ENCODE data around the gene ATP5F1E. TPM values are rescaled to one million over a fixed set of nuclear protein-coding genes. Genes with fewer than 3 reads are reported as not detected.

ATP5F1E gene
- total and polyA plus RNA-seq, 2 experiments from 2014 or later, result 12.9 to 211 TPM

- Histone ChIP-seq H3K27ac (ENCODE audit: low read depth) (no peak overlapping the region), H3K79me2 (replicated peaks; ENCODE audit: insufficient read depth) (peaks cover 51% of the 10 kb centered on the region), H4K20me1 (replicated peaks; ENCODE audit: insufficient read depth) (peaks cover 21% of the 10 kb centered on the region; the same call in 1 of the 2 replicates), H3K36me3 (ENCODE audit: insufficient read depth) (peaks cover 40% of the 10 kb centered on the region), H3K4me3 (no peak overlapping the region), H3K9me2 (ENCODE audit: insufficient read depth) (no peaks in the 10 kb centered on the region), H3K4me1 (ENCODE audit: insufficient read depth) (peaks cover 13% of the 10 kb centered on the region), H3F3A (replicated peaks; ENCODE audit: low read depth) (0 out of 2 replicates have a peak, but pooled peaks cover 3% of the 10 kb centered on the region), H3K4me2 (no peak overlapping the region), H3K27me3 (ENCODE audit: insufficient read depth) (0 out of 2 replicates have a peak, but pooled peaks cover 4% of the 10 kb centered on the region), H2AFZ (no peak overlapping the region)
- H3K36me3 Mint-ChIP-seq (ENCODE audit: low read depth), result peaks cover 51% of the 10 kb centered on the region
- H3K27ac Mint-ChIP-seq, result no peak overlapping the region
- no peak overlapping the region for H3K4me3 Mint-ChIP-seq
- TF ChIP-seq CREB1 (CRISPR knock-in tag; IDR thresholded peaks at IDR 0.05; ENCODE audit: low read depth), result no peak
- TF ChIP-seq REST (IDR thresholded peaks at IDR 0.05; ENCODE audit: unreplicated experiment), result no peak
- no peak for TF ChIP-seq ZNF331 (CRISPR knock-in tag; IDR thresholded peaks at IDR 0.05; ENCODE audit: low read depth)
- TF ChIP-seq JUNB (IDR thresholded peaks at IDR 0.05; ENCODE audit: unreplicated experiment), result no peak
- ATAC-seq (no peak), DNase-seq (ENCODE audit: low spot score) (no peak)
- peaks cover 7% of the 10 kb centered on the region for H3K27me3 Mint-ChIP-seq (ENCODE audit: insufficient read depth, low read depth, poor library complexity)
- H3K9me3 Mint-ChIP-seq, result no peaks in the 10 kb centered on the region
- H3K4me1 Mint-ChIP-seq, result peaks cover 10% of the 10 kb centered on the region; the same call in 2 of the 3 replicates
Observed at GRCh38 chr20:59035381-59035780, 3.2 kb upstream of the ATP5F1E start.

- peaks cover 19% of the 10 kb centered on the region for H3K4me1 ChIP-seq (ENCODE audit: insufficient read depth)
- peaks cover 48% of the 10 kb centered on the region for H3K79me2 ChIP-seq (replicated peaks; ENCODE audit: insufficient read depth)
- H3K4me3 ChIP-seq, result no peak overlapping the region
- Mint-ChIP-seq H3K4me1 (peaks cover 10% of the 10 kb centered on the region; the same call in 2 of the 3 replicates), H3K4me3 (peak overlapping the region; percentile 13; the same call in 2 of the 3 replicates), H3K36me3 (ENCODE audit: low read depth) (peaks cover 68% of the 10 kb centered on the region), H3K27ac (no peak overlapping the region), H3K9me3 (no peaks in the 10 kb centered on the region), H3K27me3 (ENCODE audit: insufficient read depth, low read depth, poor library complexity) (peaks cover 15% of the 10 kb centered on the region)
- H3K27me3 ChIP-seq (ENCODE audit: insufficient read depth), result 0 out of 2 replicates have a peak, but pooled peaks cover 4% of the 10 kb centered on the region
- ATAC-seq (no peak), DNase-seq (ENCODE audit: low spot score) (no peak)
- no peak overlapping the region for H2AFZ ChIP-seq
- peaks cover 25% of the 10 kb centered on the region for H4K20me1 ChIP-seq (replicated peaks; ENCODE audit: insufficient read depth)
- peaks cover 48% of the 10 kb centered on the region for H3K36me3 ChIP-seq (ENCODE audit: insufficient read depth)
- H3K4me2 ChIP-seq, result no peak overlapping the region
- no peak overlapping the region for H3K27ac ChIP-seq (ENCODE audit: low read depth)
- H3K9me2 ChIP-seq (ENCODE audit: insufficient read depth), result no peaks in the 10 kb centered on the region
- 0 out of 2 replicates have a peak, but pooled peaks cover 3% of the 10 kb centered on the region for H3F3A ChIP-seq (replicated peaks; ENCODE audit: low read depth)
- TF ChIP-seq STAT1 (IDR thresholded peaks at IDR 0.05; ENCODE audit: unreplicated experiment), result no peak
- TF ChIP-seq CTCF (conservative IDR thresholded peaks at IDR 0.05; ENCODE audit: low read depth in 2 of 2), result no peak
- no peak for TF ChIP-seq ETS1 (IDR thresholded peaks at IDR 0.05)
- TF ChIP-seq JUNB (IDR thresholded peaks at IDR 0.05; ENCODE audit: unreplicated experiment), result no peak
- no peak for TF ChIP-seq EZH2 (IDR thresholded peaks at IDR 0.05; ENCODE audit: low read depth, unreplicated experiment)
- no peak for TF ChIP-seq POLR2AphosphoS5 (IDR thresholded peaks at IDR 0.05; ENCODE audit: low read depth)
Observed at GRCh38 chr20:59033616-59034165, 1.6 kb upstream of the ATP5F1E start.
